ENCODE results near the gene AHDC1.
"Not testable (repeated sequence)": the region's sequence is repeated elsewhere in the genome, so short reads cannot be mapped to it uniquely, and the experiment has no call there.

The AHDC1 gene

DNA sequence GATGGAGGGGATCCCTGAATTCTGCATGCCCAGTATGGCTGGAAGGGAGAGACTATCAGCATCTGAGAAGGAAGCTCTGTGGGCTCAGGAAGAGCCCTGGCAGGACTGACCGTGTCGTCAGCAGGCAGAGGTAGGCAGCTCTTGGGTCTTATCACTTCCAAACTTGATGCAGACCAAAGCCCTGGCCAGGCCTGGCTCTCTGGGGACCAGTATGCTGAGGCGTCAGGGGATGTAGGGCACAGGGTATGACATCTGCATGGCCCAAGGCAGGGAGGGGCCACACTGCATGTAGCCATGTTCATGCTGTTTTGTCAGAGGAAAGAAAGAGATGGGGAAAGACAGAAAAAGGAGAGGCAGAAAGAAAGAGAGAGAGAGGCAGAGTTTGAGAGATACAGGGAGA lies 24.8 kb upstream of the AHDC1 start:
- no peak overlapping the region for H3K4me3 ChIP-seq (ENCODE audit: low read depth, low read length)
- ChIA-PET POLR2A (no interaction called here), CTCF (interaction anchor here (1.0 to 2.3 kb wide), 12 partner anchors 10 to 72 kb away, joined by 3 to 9 read pairs (median 4); no protein-coding TSS in a partner anchor)
- no peak for TF ChIP-seq CTCF (IDR thresholded peaks at IDR 0.05; ENCODE audit: insufficient read depth, low read length, missing control alignments)
- no peak for DNase-seq (ENCODE audit: low read depth, low spot score)

DNA sequence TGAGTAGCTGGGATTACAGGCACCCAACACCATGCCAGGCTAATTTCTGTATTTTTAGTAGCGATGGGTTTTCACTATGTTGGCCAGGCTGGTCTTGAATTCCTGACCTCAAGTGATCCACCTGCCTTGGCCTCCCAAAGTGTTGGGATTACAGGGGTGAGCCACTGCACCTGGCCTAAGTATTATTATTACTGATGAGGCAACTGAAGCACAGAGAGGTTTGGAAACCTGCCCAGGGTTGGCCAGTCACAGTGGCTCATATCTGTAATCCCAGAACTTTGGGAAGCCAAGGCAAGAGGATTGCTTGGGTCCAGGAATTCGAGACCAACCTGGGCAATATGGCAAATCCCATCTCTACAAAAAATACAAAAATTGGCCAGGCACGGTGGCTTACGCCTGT lies 23.8 kb upstream of the AHDC1 start:
- H3K4me3 ChIP-seq (ENCODE audit: low read depth, low read length); DNase-seq (ENCODE audit: low read depth, low spot score): not testable (repeated sequence)
- CTCF ChIA-PET, result interaction anchor here (1.0 to 2.3 kb wide), 7 partner anchors 11 to 35 kb away, joined by 3 to 8 read pairs (median 4); no protein-coding TSS in a partner anchor
- POLR2A ChIA-PET, result interaction anchor here (1.0 kb wide), 1 partner anchor 71 kb away, joined by 3 read pairs; no protein-coding TSS in a partner anchor

DNA sequence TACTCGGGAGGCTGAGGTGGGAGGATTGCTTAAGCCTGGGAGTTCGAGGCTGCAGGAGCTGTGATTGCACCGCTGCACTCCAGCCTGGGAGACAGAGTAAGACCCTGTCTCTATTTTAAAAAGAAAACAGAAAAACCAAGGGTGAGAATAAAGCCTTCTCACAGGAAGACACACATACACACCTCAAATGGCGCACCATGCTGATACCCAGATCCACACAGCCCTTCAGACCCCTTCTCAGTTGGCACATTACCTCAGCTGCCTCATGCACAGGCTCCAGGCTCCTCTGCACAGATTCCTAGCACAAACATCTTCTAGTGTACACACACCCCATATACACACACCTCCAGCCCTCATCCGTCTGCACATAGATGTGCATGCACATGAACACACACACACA lies 23.1 kb upstream of the AHDC1 start:
- ChIA-PET POLR2A (no interaction called here), CTCF (interaction anchor here (1.3 kb wide), 1 partner anchor 20 kb away, joined by 3 read pairs; no protein-coding TSS in a partner anchor)
- DNase-seq (ENCODE audit: low read depth, low spot score), result no peak
- H3K4me3 ChIP-seq (ENCODE audit: low read depth, low read length), result no peak overlapping the region
- no peak for TF ChIP-seq CTCF (IDR thresholded peaks at IDR 0.05; ENCODE audit: insufficient read depth, low read length, missing control alignments)

DNA sequence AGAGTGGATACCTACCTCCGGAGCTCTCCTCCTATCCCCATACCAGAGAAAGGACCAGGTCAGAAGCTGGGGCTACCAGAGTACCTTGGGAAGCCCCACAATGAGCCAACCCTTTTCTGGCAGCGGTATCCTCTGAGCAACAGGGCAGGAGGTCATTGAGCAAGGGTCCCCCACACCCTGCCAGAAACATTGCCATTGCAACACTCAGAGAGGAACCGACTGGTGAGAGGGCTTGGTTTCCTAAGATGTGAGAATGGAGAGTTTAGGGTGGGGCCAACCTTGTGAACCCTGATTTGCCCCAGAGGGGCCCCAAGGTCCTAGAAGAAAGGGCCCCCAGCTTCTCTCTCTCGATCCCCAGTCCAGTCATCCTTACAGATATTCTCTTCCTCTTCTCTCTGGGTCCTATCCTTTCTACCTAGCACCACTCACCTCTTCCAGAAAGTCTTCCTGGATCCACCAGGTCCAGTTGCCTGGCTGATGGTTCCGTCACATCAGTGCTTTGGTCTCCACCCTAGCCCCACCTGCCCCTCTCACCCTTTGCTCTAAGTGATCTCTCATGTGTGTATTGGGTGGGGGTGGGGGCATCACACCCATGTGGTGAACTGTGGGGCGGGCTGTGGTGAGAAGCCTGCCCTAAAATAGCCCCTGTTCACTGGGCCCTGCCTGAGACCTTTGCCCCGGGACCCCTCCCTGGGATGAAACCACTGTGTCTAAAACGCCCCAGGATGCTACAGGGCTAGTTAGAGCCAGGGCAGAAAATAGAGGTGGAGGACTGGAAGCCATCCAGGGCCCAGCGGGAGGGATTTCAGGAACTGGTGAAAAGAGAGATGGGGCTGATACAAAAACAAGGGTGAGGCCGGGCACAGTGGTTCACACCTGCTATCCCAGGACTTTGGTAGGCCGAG lies 22.3 kb upstream of the AHDC1 start:
- CTCF ChIA-PET, result interaction anchor here (1.0 to 22.9 kb wide), 5 partner anchors 18 to 326 kb away, joined by 3 to 687 read pairs (median 4); partner anchors contain the start of gene IFI6
- DNase-seq (ENCODE audit: low read depth, low spot score), result no peak
- TF ChIP-seq CTCF (IDR thresholded peaks at IDR 0.05; ENCODE audit: insufficient read depth, low read length, missing control alignments), result no peak
- no peak overlapping the region for H3K4me3 ChIP-seq (ENCODE audit: low read depth, low read length)
- POLR2A ChIA-PET, result no interaction called here

DNA sequence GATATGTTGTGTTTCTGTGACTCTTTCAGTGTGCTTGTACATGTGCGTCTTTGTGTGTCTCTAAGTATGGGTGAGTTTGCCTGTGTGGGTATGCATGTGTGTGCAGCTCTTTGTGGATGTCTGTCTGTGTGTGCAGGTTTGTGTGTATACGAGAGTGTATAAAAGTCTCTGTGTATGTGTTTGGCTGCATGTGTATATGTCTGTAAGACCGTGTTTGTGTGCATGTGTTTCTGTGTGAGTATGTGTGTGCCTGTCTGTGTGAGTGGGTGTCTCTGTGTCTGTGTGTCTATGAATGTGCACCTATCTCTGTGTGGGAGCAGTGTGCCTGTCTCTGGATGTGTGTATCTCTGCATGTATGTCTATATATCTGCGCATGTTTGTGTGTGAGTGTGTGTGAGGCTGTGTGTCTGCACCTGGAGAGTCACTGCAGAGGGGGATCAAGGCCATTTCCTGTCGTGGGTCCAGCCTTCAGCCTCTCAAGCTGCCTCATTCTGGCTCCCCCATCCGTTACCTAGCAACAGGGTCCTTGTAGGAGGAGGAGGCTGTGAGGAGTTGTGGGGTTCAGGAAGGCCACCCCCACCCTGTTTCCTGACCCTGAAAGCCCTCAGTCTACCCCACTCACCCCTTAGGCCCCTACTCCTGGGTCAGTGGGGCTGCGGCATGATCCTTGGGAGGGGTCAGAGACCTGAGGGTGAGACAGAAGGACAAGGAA lies 20.7 kb upstream of the AHDC1 start:
- ChIA-PET POLR2A (no interaction called here), CTCF (interaction anchor here (0.9 to 22.9 kb wide), 6 partner anchors 16 to 324 kb away, joined by 3 to 687 read pairs (median 4); partner anchors contain the start of gene IFI6)
- no peak for TF ChIP-seq CTCF (IDR thresholded peaks at IDR 0.05; ENCODE audit: insufficient read depth, low read length, missing control alignments)

GRCh38 chr1:27623327-27624212 lies 19.6 kb upstream of the AHDC1 start:
- POLR2A ChIA-PET, result no interaction called here
- no peak for TF ChIP-seq CTCF (IDR thresholded peaks at IDR 0.05; ENCODE audit: insufficient read depth, low read length, missing control alignments)

More for the DNA sequence above, 20.7 kb upstream of the AHDC1 start:
- DNase-seq (ENCODE audit: low read depth, low spot score), result no peak
- no peak overlapping the region for H3K4me3 ChIP-seq (ENCODE audit: low read depth, low read length)

More at GRCh38 chr1:27623327-27624212, 19.6 kb upstream of the AHDC1 start:
- DNase-seq (ENCODE audit: low read depth, low spot score), result no peak
- CTCF ChIA-PET, result interaction anchor here (0.9 to 22.9 kb wide), 4 partner anchors 16 to 51 kb away, joined by 3 to 687 read pairs (median 70); partner anchors contain the start of genes AHDC1 and IFI6
- H3K4me3 ChIP-seq (ENCODE audit: low read depth, low read length), result no peak overlapping the region
